ENCODE results near the gene DNAJC25. TPM values are rescaled to one million over a fixed set of nuclear protein-coding genes. Genes with fewer than 3 reads are reported as not detected.
A peak's percentile ranks its signal among the peaks of the same experiment; 100 is the strongest.

DNAJC25 gene
- total and polyA plus RNA-seq, 2 of the 13 experiments (the other 11 are each of a cell fraction or from before 2014, with no cell fraction given), result 5.7 to 10.2 TPM

GRCh38 chr9:111631214-111631971, at the start of gene DNAJC25 (continued):
- TF ChIP-seq ATF4 (CRISPR knock-in tag; IDR thresholded peaks at IDR 0.05) (no peak), ZNF224 (CRISPR knock-in tag; IDR thresholded peaks at IDR 0.05) (no peak), NFE2 (CRISPR knock-in tag; IDR thresholded peaks at IDR 0.05) (no peak), DNMT1 (CRISPR knock-in tag; IDR thresholded peaks at IDR 0.05) (peak; percentile 58; the same call in 1 of the 2 replicates), JUN (CRISPR knock-in tag; IDR thresholded peaks at IDR 0.05) (peak; percentile 33; the same call in 1 of the 2 replicates), ZBTB38 (CRISPR knock-in tag; IDR thresholded peaks at IDR 0.05) (peak; percentile 66; the same call in 1 of the 2 replicates), ZNF441 (CRISPR knock-in tag; IDR thresholded peaks at IDR 0.05; ENCODE audit: borderline replicate concordance) (peak; percentile 20; the same call in 1 of the 2 replicates), ZNF709 (CRISPR knock-in tag; IDR thresholded peaks at IDR 0.05) (peak; percentile 88; the same call in 1 of the 2 replicates), SETDB1 (CRISPR knock-in tag; IDR thresholded peaks at IDR 0.05; ENCODE audit: borderline replicate concordance) (no peak), MED13 (CRISPR knock-in tag; IDR thresholded peaks at IDR 0.05) (no peak), ZNF280D (CRISPR knock-in tag; IDR thresholded peaks at IDR 0.05) (no peak), MIER3 (CRISPR knock-in tag; IDR thresholded peaks at IDR 0.05; ENCODE audit: borderline replicate concordance) (no peak), POLR2A (IDR thresholded peaks at IDR 0.05; ENCODE audit: insufficient read depth in 1 of 2, low read depth in 2 of 2, low read length in 2 of 2) (peak; percentile 99 to 100), FUBP1 (CRISPR knock-in tag; IDR thresholded peaks at IDR 0.05; ENCODE audit: borderline replicate concordance) (no peak), RBM39 (IDR thresholded peaks at IDR 0.05; ENCODE audit: low read depth, low read length, poor library complexity, severe bottlenecking) (peak; percentile 93), TFDP2 (CRISPR knock-in tag; IDR thresholded peaks at IDR 0.05) (peak; percentile 71), TEAD2 (CRISPR knock-in tag; IDR thresholded peaks at IDR 0.05) (no peak)

Data from HepG2 (cell line).